IMR-90 (cell line): ENCODE data around the gene HRH3. TPM values are rescaled to one million over a fixed set of nuclear protein-coding genes. Genes with fewer than 3 reads are reported as not detected.

Experiments
- ATAC-seq: fragments of 200-7000 bp; cut with Tn5 transposase; 2 replicates; pipeline ENCODE4 v1.9.1; 2020; ENCODE audit warnings: low read depth, mild to moderate bottlenecking, moderate library complexity
- BruUV-seq: library from RNA; stranded (reverse); fragments of 400-500 nt; replicated peaks from 2 replicates; lab custom pipeline; 2021; lab: Mats Ljungman, UMichigan
- CTCF ChIA-PET: fragments of 300-600 bp; formaldehyde crosslinking; extraction: SDS; loops from one replicate; lab custom pipeline; 2021; ENCODE audit warnings: antibody characterized with exemption; lab: Yijun Ruan, JAX
- POLR2A ChIA-PET: fragments of 300-600 bp; sonication (Branson Sonifier 250); formaldehyde crosslinking; loops from one replicate; lab custom pipeline; 2022; ENCODE audit warnings: antibody characterized with exemption; ENCODE audit not compliant: unreplicated experiment; lab: Charles Lee
- DNase-seq: peaks from one replicate; pipeline ENCODE4 v3.0.0; 2013
- H2AFZ ChIP-seq: replicated peaks from 2 replicates; pipeline ENCODE3; 2013; ENCODE audit warnings: low read length, mild to moderate bottlenecking; ENCODE audit not compliant: poor library complexity
- H2AK5ac ChIP-seq: 2 replicates; pipeline ENCODE4 v1.6.1; 2013; ENCODE audit warnings: low read depth, low read length, inconsistent platforms
- H2AK9ac ChIP-seq: replicated peaks from 2 replicates; pipeline ENCODE3; 2013; ENCODE audit warnings: mild to moderate bottlenecking, low read depth, low read length, moderate library complexity; ENCODE audit not compliant: poor library complexity
- H2BK120ac ChIP-seq: 2 replicates; pipeline ENCODE4 v1.6.1; 2013; ENCODE audit warnings: low read depth, low read length, inconsistent platforms
- H2BK15ac ChIP-seq: 3 replicates; pipeline ENCODE4 v1.6.1; 2013; ENCODE audit warnings: low read depth, low read length, inconsistent platforms
- H2BK20ac ChIP-seq: 2 replicates; pipeline ENCODE4 v1.6.1; 2013; ENCODE audit warnings: low read depth, mild to moderate bottlenecking, inconsistent platforms, low read length, moderate library complexity
- H2BK5ac ChIP-seq: 2 replicates; pipeline ENCODE4 v1.6.1; 2013; ENCODE audit warnings: mild to moderate bottlenecking, low read depth, low read length, inconsistent platforms; ENCODE audit not compliant: poor library complexity, severe bottlenecking
- H3K14ac ChIP-seq: replicated peaks from 2 replicates; pipeline ENCODE4 v1.6.1; 2013; ENCODE audit warnings: low read depth, low read length, inconsistent platforms
- H3K18ac ChIP-seq: 2 replicates; pipeline ENCODE4 v1.6.1; 2013; ENCODE audit warnings: low read depth, low read length, control low read depth
- H3K23ac ChIP-seq: 2 replicates; pipeline ENCODE4 v1.6.1; 2013; ENCODE audit warnings: low read depth, low read length, inconsistent platforms
- H3K27ac ChIP-seq: 2 replicates; pipeline ENCODE4 v1.5.1; 2013; ENCODE audit warnings: mild to moderate bottlenecking, control low read depth, low read length; ENCODE audit not compliant: insufficient read depth
- H3K27me3 ChIP-seq: 2 replicates; pipeline ENCODE4 v1.6.1; 2013; ENCODE audit warnings: low read length; ENCODE audit not compliant: control insufficient read depth, insufficient read depth
- H3K36me3 ChIP-seq: 2 replicates; pipeline ENCODE4 v1.6.1; 2013; ENCODE audit warnings: low read length, mixed read lengths; ENCODE audit not compliant: control insufficient read depth, insufficient read depth
- H3K4ac ChIP-seq: 2 replicates; pipeline ENCODE4 v1.6.1; 2013; ENCODE audit warnings: low read depth, low read length, inconsistent platforms
- H3K4me1 ChIP-seq: 2 replicates; pipeline ENCODE4 v1.6.1; 2013; ENCODE audit warnings: low read length, mixed read lengths; ENCODE audit not compliant: control insufficient read depth, insufficient read depth
- H3K4me2 ChIP-seq: 2 replicates; pipeline ENCODE4 v1.6.1; 2013; ENCODE audit warnings: low read depth, mild to moderate bottlenecking, control low read depth, low read length, moderate library complexity
- H3K4me3 ChIP-seq: 2 replicates; pipeline ENCODE4 v1.5.1; 2013; ENCODE audit warnings: low read depth, mild to moderate bottlenecking, control low read depth, low read length, moderate library complexity; ENCODE audit not compliant: insufficient read depth
- H3K56ac ChIP-seq: 2 replicates; pipeline ENCODE4 v1.6.1; 2013; ENCODE audit warnings: low read length, inconsistent platforms; ENCODE audit not compliant: insufficient read depth; ENCODE audit errors: extremely low read depth
- H3K79me1 ChIP-seq, 2 experiments: 2 replicates each; pipeline ENCODE4 v1.6.1; 2013; ENCODE audit warnings: low read length in 2 of 2, inconsistent platforms in 1 of 2, low read depth in 1 of 2
- H3K9ac ChIP-seq: 2 replicates; pipeline ENCODE4 v1.6.1; 2013; ENCODE audit warnings: low read depth, low read length, control low read depth
- H3K9me1 ChIP-seq: 2 replicates; pipeline ENCODE4 v1.6.1; 2013; ENCODE audit warnings: low read length, inconsistent platforms; ENCODE audit not compliant: insufficient read depth
- H3K9me3 ChIP-seq: 2 replicates; pipeline ENCODE4 v1.6.1; 2013; ENCODE audit warnings: low read length; ENCODE audit not compliant: control insufficient read depth, insufficient read depth
- H4K20me1 ChIP-seq: 2 replicates; pipeline ENCODE4 v1.6.1; 2013; ENCODE audit warnings: low read length, inconsistent platforms; ENCODE audit not compliant: insufficient read depth
- H4K5ac ChIP-seq: 2 replicates; pipeline ENCODE4 v1.6.1; 2013; ENCODE audit warnings: mild to moderate bottlenecking, low read depth, low read length, control low read depth
- H4K8ac ChIP-seq, 2 experiments: 2 replicates each; pipeline ENCODE4 v1.6.1; 2013; ENCODE audit warnings: low read depth in 2 of 2, low read length in 2 of 2, control low read depth in 1 of 2, inconsistent platforms in 1 of 2
- H4K91ac ChIP-seq: 2 replicates; pipeline ENCODE4 v1.6.1; 2013; ENCODE audit warnings: low read depth, low read length, inconsistent platforms; ENCODE audit not compliant: insufficient read depth
- BHLHE40 ChIP-seq: fragments of 150-350 bp; IDR thresholded peaks from 2 replicates; pipeline ENCODE4 v1.6.1; 2016; ENCODE audit warnings: mild to moderate bottlenecking, low read depth, low read length
- CEBPB ChIP-seq: IDR thresholded peaks from 2 replicates; pipeline ENCODE4 v1.6.1; 2012; ENCODE audit warnings: low read depth, low read length, improper control_type of control experiment
- CHD1 ChIP-seq: IDR thresholded peaks from 2 replicates; pipeline ENCODE4 v1.6.1; 2012; ENCODE audit warnings: low read depth, low read length, improper control_type of control experiment
- FOS ChIP-seq: fragments of 150-350 bp; IDR thresholded peaks from 2 replicates; pipeline ENCODE4 v1.6.1; 2016; ENCODE audit warnings: low read depth, low read length
- MAFK ChIP-seq: IDR thresholded peaks from 2 replicates; pipeline ENCODE4 v1.6.1; 2012; ENCODE audit warnings: low read depth, low read length, improper control_type of control experiment
- MAZ ChIP-seq: IDR thresholded peaks from 2 replicates; pipeline ENCODE4 v1.6.1; 2012; ENCODE audit warnings: low read depth, mild to moderate bottlenecking, low read length, improper control_type of control experiment, moderate library complexity, borderline replicate concordance
- MXI1 ChIP-seq: IDR thresholded peaks from 2 replicates; pipeline ENCODE4 v1.6.1; 2012; ENCODE audit warnings: low read depth, mild to moderate bottlenecking, low read length, moderate library complexity, borderline replicate concordance
- NFE2L2 ChIP-seq: fragments of 150-350 bp; IDR thresholded peaks from 2 replicates; pipeline ENCODE4 v1.6.1; 2016; ENCODE audit warnings: low read depth, mild to moderate bottlenecking, low read length
- POLR2A ChIP-seq: IDR thresholded peaks from 2 replicates; pipeline ENCODE4 v1.6.1; 2012; ENCODE audit warnings: mild to moderate bottlenecking, low read depth, low read length
- RAD21 ChIP-seq: IDR thresholded peaks from 2 replicates; pipeline ENCODE4 v1.6.1; 2012; ENCODE audit warnings: low read length, improper control_type of control experiment
- RCOR1 ChIP-seq: IDR thresholded peaks from 2 replicates; pipeline ENCODE4 v1.6.1; 2012; ENCODE audit warnings: mild to moderate bottlenecking, low read length, improper control_type of control experiment; ENCODE audit not compliant: insufficient replicate concordance
- RFX5 ChIP-seq: IDR thresholded peaks from 2 replicates; pipeline ENCODE4 v1.8.0; 2012; ENCODE audit warnings: low read depth, mild to moderate bottlenecking, low read length, moderate library complexity
- SMC3 ChIP-seq: fragments of 150-350 bp; IDR thresholded peaks from 2 replicates; pipeline ENCODE4 v1.6.1; 2016; ENCODE audit warnings: low read depth, mild to moderate bottlenecking, antibody characterized with exemption, low read length, moderate library complexity
- USF2 ChIP-seq: fragments of 150-350 bp; IDR thresholded peaks from 2 replicates; pipeline ENCODE4 v1.6.1; 2017; ENCODE audit warnings: mild to moderate bottlenecking, antibody characterized with exemption, low read length, low read depth
- WGBS, 2 experiments: methylation state at CpG; one replicate each; pipeline versions ENCODE4 v1.1.5 to v1.1.7; 2013; ENCODE audit warnings: missing lambda C conversion rate in 2 of 2; ENCODE audit not compliant: insufficient read length in 1 of 2; ENCODE audit errors: extremely low coverage in 2 of 2; 5-methylcytosine and 5-hydroxymethylcytosine counted together
- dilution Hi-C: fragments of 300-500 bp; cut with HindIII; formaldehyde crosslinking; loops from one replicate; pipeline ENCODE4 v1.14.3; 2018; ENCODE audit warnings: low sequenced_read_pairs; ENCODE audit not compliant: unreplicated experiment
- in situ Hi-C: fragments of 300-500 bp; cut with MboI; formaldehyde crosslinking; loops from 3 replicates; pipeline ENCODE4 v1.14.3; 2019; ENCODE audit warnings: low sequenced_read_pairs, inconsistent platforms, mixed read lengths
- intact Hi-C: fragments of 100-400 bp; cut with micrococcal nuclease; formaldehyde crosslinking; loops from 2 replicates; pipeline ENCODE4 v1.10.0; 2022
- polyA plus RNA-seq, 3 experiments: library from polyadenylated mRNA; depleted of rRNA; stranded (reverse); fragments of >200 nt; gene quantifications; 2 replicates each; pipeline ENCODE4 v1.2.3, GENCODE V29; 2012; ENCODE audit warnings: low replicate concordance in 1 of 3
- total RNA-seq: library from RNA; depleted of rRNA; stranded (reverse); fragments of >200 nt; gene quantifications from 2 replicates; pipeline ENCODE4 v1.2.3, GENCODE V29; 2012

HRH3 gene
- total and polyA plus RNA-seq, 2 of the 4 experiments (the other 2 are of a cell fraction) = not detected

GRCh38 chr20:62267543-62267942 lies 47.5 kb upstream of the HRH3 start:
- Histone ChIP-seq H4K5ac (no peak overlapping the region), H3K23ac (no peak overlapping the region), H4K91ac (no peak overlapping the region), H2AK5ac (no peak overlapping the region), H3K14ac (no peak overlapping the region), H3K9me3 (peaks cover 2% of the 10 kb centered on the region), H3K9me1 (no peaks in the 10 kb centered on the region), H2BK15ac (no peak overlapping the region), H3K36me3 (peaks cover 45% of the 10 kb centered on the region), H4K20me1 (peaks cover 9% of the 10 kb centered on the region), H2BK5ac (no peak overlapping the region), H3K27ac (no peak overlapping the region), H4K8ac (no peak overlapping the region), H3K18ac (no peak overlapping the region), H3K79me1 (peaks cover 17 to 20% of the 10 kb centered on the region in 2 experiments), H3K27me3 (no peaks in the 10 kb centered on the region), H3K4ac (no peak overlapping the region), H3K56ac (no peak overlapping the region), H2AFZ (no peak overlapping the region), H2AK9ac (no peak overlapping the region), H3K4me2 (no peak overlapping the region), H3K4me3 (no peak overlapping the region), H2BK120ac (no peak overlapping the region), H3K9ac (no peak overlapping the region), H2BK20ac (no peak overlapping the region), H3K4me1 (no peaks in the 10 kb centered on the region)
- no peak for DNase-seq
- intact Hi-C loops (no loop called here), dilution Hi-C loops (no loop called here), in situ Hi-C loops (no loop called here)
- no CpG with 5 or more reads among the region's 10 CpGs for WGBS, 2 experiments
- no peak for TF ChIP-seq FOS
- no peak for TF ChIP-seq SMC3
- no peak for TF ChIP-seq RAD21
- no peak for TF ChIP-seq MXI1
- no peak for TF ChIP-seq CHD1
- TF ChIP-seq RFX5 = no peak
- no peak for TF ChIP-seq BHLHE40
- TF ChIP-seq RCOR1 = no peak
- no peak for TF ChIP-seq NFE2L2
- TF ChIP-seq MAZ = no peak
- TF ChIP-seq MAFK = no peak
- no peak for TF ChIP-seq USF2
- no peak for TF ChIP-seq CEBPB
- TF ChIP-seq POLR2A = no peak
- no TSS peak for BruUV-seq
- ChIA-PET POLR2A (no interaction called here), CTCF (no interaction called here)
- ATAC-seq = no peak
